Measurements from ENCODE around the gene TP53.

The TP53 gene

GRCh38 chr17:7713782-7714181 is 26.5 kb upstream of the TP53 start:
- Histone ChIP-seq H3K4me1 (ENCODE audit: insufficient read depth, low read length) (peaks cover 66% of the 10 kb centered on the region), H3K4me3 (ENCODE audit: low read length) (no peak overlapping the region), H3K9me3 (ENCODE audit: low read length) (no peaks in the 10 kb centered on the region), H2AFZ (ENCODE audit: low read depth, low read length) (no peak overlapping the region), H3K27me3 (ENCODE audit: insufficient read depth, low read length) (no peaks in the 10 kb centered on the region), H3K36me3 (ENCODE audit: insufficient read depth, low read length) (no peaks in the 10 kb centered on the region)

- Histone ChIP-seq H3K27me3 (ENCODE audit: insufficient read depth, low read length) (no peaks in the 10 kb centered on the region), H3K4me3 (ENCODE audit: low read length) (no peak overlapping the region), H2AFZ (ENCODE audit: low read depth, low read length) (no peak overlapping the region), H3K9me3 (ENCODE audit: low read length) (no peaks in the 10 kb centered on the region), H3K36me3 (ENCODE audit: insufficient read depth, low read length) (no peaks in the 10 kb centered on the region), H3K4me1 (ENCODE audit: insufficient read depth, low read length) (peaks cover 64% of the 10 kb centered on the region)
These were observed 25.0 kb upstream of the TP53 start for GRCh38 chr17:7712111-7712771.

- Histone ChIP-seq H3K36me3 (ENCODE audit: insufficient read depth, low read length) (no peaks in the 10 kb centered on the region), H3K27me3 (ENCODE audit: insufficient read depth, low read length) (no peaks in the 10 kb centered on the region), H3K4me1 (ENCODE audit: insufficient read depth, low read length) (peaks cover 68% of the 10 kb centered on the region), H3K9me3 (ENCODE audit: low read length) (no peaks in the 10 kb centered on the region), H3K4me3 (ENCODE audit: low read length) (no peak overlapping the region), H2AFZ (ENCODE audit: low read depth, low read length) (no peak overlapping the region)
These were observed 23.9 kb upstream of the TP53 start for GRCh38 chr17:7711051-7711755.

- Histone ChIP-seq H2AFZ (ENCODE audit: low read depth, low read length) (no peak overlapping the region), H3K36me3 (ENCODE audit: insufficient read depth, low read length) (no peaks in the 10 kb centered on the region), H3K27me3 (ENCODE audit: insufficient read depth, low read length) (no peaks in the 10 kb centered on the region), H3K4me3 (ENCODE audit: low read length) (no peak overlapping the region), H3K9me3 (ENCODE audit: low read length) (no peaks in the 10 kb centered on the region), H3K4me1 (ENCODE audit: insufficient read depth, low read length) (peaks cover 64% of the 10 kb centered on the region)
These were observed 23.0 kb upstream of the TP53 start for GRCh38 chr17:7710301-7710700.

GRCh38 chr17:7709031-7709430 is 21.7 kb upstream of the TP53 start:
- Histone ChIP-seq H3K9me3 (ENCODE audit: low read length) (no peaks in the 10 kb centered on the region), H3K27me3 (ENCODE audit: insufficient read depth, low read length) (no peaks in the 10 kb centered on the region), H3K4me1 (ENCODE audit: insufficient read depth, low read length) (peaks cover 62% of the 10 kb centered on the region)

GRCh38 chr17:7707858-7708750 is 20.8 kb upstream of the TP53 start:
- Histone ChIP-seq H3K27me3 (ENCODE audit: insufficient read depth, low read length) (no peaks in the 10 kb centered on the region), H3K9me3 (ENCODE audit: low read length) (no peaks in the 10 kb centered on the region), H3K4me3 (ENCODE audit: low read length) (no peak overlapping the region), H3K36me3 (ENCODE audit: insufficient read depth, low read length) (no peaks in the 10 kb centered on the region), H3K4me1 (ENCODE audit: insufficient read depth, low read length) (peaks cover 63% of the 10 kb centered on the region), H2AFZ (ENCODE audit: low read depth, low read length) (no peak overlapping the region)

More at GRCh38 chr17:7709031-7709430, 21.7 kb upstream of the TP53 start:
- Histone ChIP-seq H3K36me3 (ENCODE audit: insufficient read depth, low read length) (no peaks in the 10 kb centered on the region), H2AFZ (ENCODE audit: low read depth, low read length) (no peak overlapping the region), H3K4me3 (ENCODE audit: low read length) (no peak overlapping the region)

GRCh38 chr17:7707446-7707845 is 20.2 kb upstream of the TP53 start:
- peaks cover 64% of the 10 kb centered on the region for H3K4me1 ChIP-seq (ENCODE audit: insufficient read depth, low read length)
- no peak overlapping the region for H3K4me3 ChIP-seq (ENCODE audit: low read length)
- no peaks in the 10 kb centered on the region for H3K9me3 ChIP-seq (ENCODE audit: low read length)
- no peak overlapping the region for H2AFZ ChIP-seq (ENCODE audit: low read depth, low read length)
- H3K36me3 ChIP-seq (ENCODE audit: insufficient read depth, low read length), result no peaks in the 10 kb centered on the region
- no peaks in the 10 kb centered on the region for H3K27me3 ChIP-seq (ENCODE audit: insufficient read depth, low read length)

GRCh38 chr17:7706631-7707354 is 19.5 kb upstream of the TP53 start:
- H2AFZ ChIP-seq (ENCODE audit: low read depth, low read length), result no peak overlapping the region
- H3K27me3 ChIP-seq (ENCODE audit: insufficient read depth, low read length), result no peaks in the 10 kb centered on the region
- H3K36me3 ChIP-seq (ENCODE audit: insufficient read depth, low read length), result peaks cover 4% of the 10 kb centered on the region
- H3K9me3 ChIP-seq (ENCODE audit: low read length), result no peaks in the 10 kb centered on the region
- peak overlapping the region; percentile 70 for H3K4me3 ChIP-seq (ENCODE audit: low read length)
- peaks cover 57% of the 10 kb centered on the region for H3K4me1 ChIP-seq (ENCODE audit: insufficient read depth, low read length)

- peak overlapping the region; percentile 70 for H3K4me3 ChIP-seq (ENCODE audit: low read length)
- H3K9me3 ChIP-seq (ENCODE audit: low read length), result no peaks in the 10 kb centered on the region
- H3K4me1 ChIP-seq (ENCODE audit: insufficient read depth, low read length), result peaks cover 46% of the 10 kb centered on the region
- H2AFZ ChIP-seq (ENCODE audit: low read depth, low read length), result peak overlapping the region; percentile 62
- H3K27me3 ChIP-seq (ENCODE audit: insufficient read depth, low read length), result no peaks in the 10 kb centered on the region
- peaks cover 13% of the 10 kb centered on the region for H3K36me3 ChIP-seq (ENCODE audit: insufficient read depth, low read length)
These were observed 18.3 kb upstream of the TP53 start for GRCh38 chr17:7705269-7706255.

- Histone ChIP-seq H3K4me3 (ENCODE audit: low read length) (peak within 1 kb of the TSS; percentile 70), H3K9me3 (ENCODE audit: low read length) (no peaks in the 10 kb centered on the region), H3K36me3 (ENCODE audit: insufficient read depth, low read length) (peaks cover 15% of the 10 kb centered on the region), H3K4me1 (ENCODE audit: insufficient read depth, low read length) (peaks cover 46% of the 10 kb centered on the region), H2AFZ (ENCODE audit: low read depth, low read length) (peak within 1 kb of the TSS; percentile 62), H3K27me3 (ENCODE audit: insufficient read depth, low read length) (no peaks in the 10 kb centered on the region)
These were observed 17.4 kb upstream of the TP53 start, which contains the start of gene EFNB3 for GRCh38 chr17:7704601-7705268. Gene EFNB3, plus strand, starts transcription at chr17:7705202. Its CDS starts 397 bp downstream, at chr17:7705599.

GRCh38 chr17:7703584-7704479 is 16.5 kb upstream of the TP53 start:
- Histone ChIP-seq H3K36me3 (ENCODE audit: insufficient read depth, low read length) (peaks cover 15% of the 10 kb centered on the region), H2AFZ (ENCODE audit: low read depth, low read length) (no peak overlapping the region), H3K4me1 (ENCODE audit: insufficient read depth, low read length) (peaks cover 46% of the 10 kb centered on the region), H3K27me3 (ENCODE audit: insufficient read depth, low read length) (no peaks in the 10 kb centered on the region), H3K9me3 (ENCODE audit: low read length) (no peaks in the 10 kb centered on the region), H3K4me3 (ENCODE audit: low read length) (peak overlapping the region; percentile 70)
